PC-9 (cell line): ENCODE data around the gene PTPRG.

Experiments
- EZH2 ChIP-seq: fragments of 200-600 bp; sonication (generic); IDR thresholded peaks from 2 replicates; pipeline ENCODE4 v1.8.0; 2017; ENCODE audit warnings: antibody characterized with exemption, low read depth
- TF ChIP-seq, protein P1 (sequence below): fragments of 200-600 bp; sonication (generic); conservative IDR thresholded peaks from 2 replicates; pipeline ENCODE4 v1.6.1; 2017; ENCODE audit warnings: mixed run types, antibody characterized with exemption, mild to moderate bottlenecking, moderate library complexity

DNA sequence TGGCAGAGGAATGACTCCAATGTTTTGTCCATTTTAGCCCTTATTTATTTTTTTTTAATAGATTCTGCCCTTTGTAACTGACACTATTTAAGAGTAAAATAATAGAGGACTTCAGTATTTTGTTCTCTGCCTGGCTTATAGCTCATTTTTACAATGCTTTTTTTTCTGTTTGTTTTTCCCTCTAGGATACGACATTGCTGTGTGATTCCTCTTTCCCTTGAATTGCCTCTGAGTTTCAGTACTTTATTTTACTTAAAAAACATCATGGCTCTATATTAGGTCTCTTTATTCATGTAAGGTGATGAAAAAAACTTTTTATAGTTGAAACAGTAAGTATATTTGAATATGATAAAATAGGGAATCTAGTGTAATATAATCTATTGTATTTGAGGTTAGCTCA, 179.1 kb downstream of the PTPRG start:
- TF ChIP-seq, protein P1, sequence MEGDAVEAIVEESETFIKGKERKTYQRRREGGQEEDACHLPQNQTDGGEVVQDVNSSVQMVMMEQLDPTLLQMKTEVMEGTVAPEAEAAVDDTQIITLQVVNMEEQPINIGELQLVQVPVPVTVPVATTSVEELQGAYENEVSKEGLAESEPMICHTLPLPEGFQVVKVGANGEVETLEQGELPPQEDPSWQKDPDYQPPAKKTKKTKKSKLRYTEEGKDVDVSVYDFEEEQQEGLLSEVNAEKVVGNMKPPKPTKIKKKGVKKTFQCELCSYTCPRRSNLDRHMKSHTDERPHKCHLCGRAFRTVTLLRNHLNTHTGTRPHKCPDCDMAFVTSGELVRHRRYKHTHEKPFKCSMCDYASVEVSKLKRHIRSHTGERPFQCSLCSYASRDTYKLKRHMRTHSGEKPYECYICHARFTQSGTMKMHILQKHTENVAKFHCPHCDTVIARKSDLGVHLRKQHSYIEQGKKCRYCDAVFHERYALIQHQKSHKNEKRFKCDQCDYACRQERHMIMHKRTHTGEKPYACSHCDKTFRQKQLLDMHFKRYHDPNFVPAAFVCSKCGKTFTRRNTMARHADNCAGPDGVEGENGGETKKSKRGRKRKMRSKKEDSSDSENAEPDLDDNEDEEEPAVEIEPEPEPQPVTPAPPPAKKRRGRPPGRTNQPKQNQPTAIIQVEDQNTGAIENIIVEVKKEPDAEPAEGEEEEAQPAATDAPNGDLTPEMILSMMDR = no peak
- TF ChIP-seq EZH2 = no peak
